RWPE2 (cell line): ENCODE measurements around the gene TULP4.

Source experiments
- ATAC-seq: fragments of 200-7000 bp; cut with Tn5 transposase; 3 replicates; pipeline ENCODE4 v1.9.1; 2021; ENCODE audit warnings: low read depth
- DNase-seq: peaks from one replicate; pipeline ENCODE4 v3.0.0-alpha.2; 2020; ENCODE audit warnings: low spot score
- H3K27ac ChIP-seq: fragments of 450-650 bp; 2 replicates; pipeline ENCODE4 v1.5.1; 2017; ENCODE audit warnings: mild to moderate bottlenecking; ENCODE audit not compliant: poor library complexity, severe bottlenecking
- H3K27me3 ChIP-seq: fragments of 250-450 bp; sonication (Bioruptor Pico); 2 replicates; pipeline ENCODE4 v1.5.1; 2021; ENCODE audit warnings: mild to moderate bottlenecking, moderate library complexity; ENCODE audit not compliant: insufficient read depth, poor library complexity, severe bottlenecking
- H3K36me3 ChIP-seq: fragments of 250-450 bp; sonication (Bioruptor Pico); 2 replicates; pipeline ENCODE4 v1.5.1; 2020; ENCODE audit warnings: low read depth, mild to moderate bottlenecking, moderate library complexity
- H3K4me1 ChIP-seq: fragments of 250-450 bp; sonication (Bioruptor Pico); 2 replicates; pipeline ENCODE4 v1.5.1; 2021; ENCODE audit warnings: mild to moderate bottlenecking, moderate library complexity; ENCODE audit not compliant: insufficient read depth, poor library complexity, severe bottlenecking
- H3K4me3 ChIP-seq: fragments of 250-450 bp; sonication (Bioruptor Pico); 2 replicates; pipeline ENCODE4 v1.5.1; 2021; ENCODE audit warnings: mild to moderate bottlenecking, moderate library complexity; ENCODE audit not compliant: severe bottlenecking
- H3K9me3 ChIP-seq: fragments of 250-450 bp; sonication (Bioruptor Pico); 2 replicates; pipeline ENCODE4 v1.5.1; 2021; ENCODE audit warnings: mild to moderate bottlenecking, moderate library complexity; ENCODE audit not compliant: severe bottlenecking
- CTCF ChIP-seq: fragments of 450-650 bp; IDR thresholded peaks from one replicate; pipeline ENCODE4 v1.5.1; 2017; ENCODE audit warnings: mild to moderate bottlenecking, moderate library complexity; ENCODE audit not compliant: poor library complexity, severe bottlenecking

TULP4 gene

GRCh38 chr6:158415666-158416065 is 103.4 kb downstream of the TULP4 start:
- ATAC-seq (no peak), DNase-seq (no peak)
- no peak overlapping the region for H3K4me3 ChIP-seq
- peaks cover 4% of the 10 kb centered on the region for H3K9me3 ChIP-seq
- peaks cover 29% of the 10 kb centered on the region for H3K36me3 ChIP-seq
- peak overlapping the region; percentile 95 for H3K27ac ChIP-seq
- TF ChIP-seq CTCF = no peak
- H3K27me3 ChIP-seq = no peaks in the 10 kb centered on the region
- H3K4me1 ChIP-seq = peaks cover 37% of the 10 kb centered on the region

GRCh38 chr6:158416883-158417759 is 104.9 kb downstream of the TULP4 start:
- Histone ChIP-seq H3K27me3 (no peaks in the 10 kb centered on the region), H3K27ac (peak overlapping the region; percentile 95), H3K36me3 (peaks cover 29% of the 10 kb centered on the region), H3K4me3 (no peak overlapping the region), H3K4me1 (peaks cover 23% of the 10 kb centered on the region), H3K9me3 (peaks cover 4% of the 10 kb centered on the region)
- TF ChIP-seq CTCF = no peak
- DNase-seq (no peak), ATAC-seq (peak; percentile 16; the same call in 2 of the 3 replicates)

- H3K9me3 ChIP-seq = peaks cover 4% of the 10 kb centered on the region
- peaks cover 16% of the 10 kb centered on the region for H3K4me1 ChIP-seq
- DNase-seq = no peak
- ATAC-seq = peak; percentile 96
- peaks cover 26% of the 10 kb centered on the region for H3K36me3 ChIP-seq
- peak overlapping the region; percentile 95 for H3K27ac ChIP-seq
- no peak overlapping the region for H3K4me3 ChIP-seq
- no peaks in the 10 kb centered on the region for H3K27me3 ChIP-seq
- no peak for TF ChIP-seq CTCF
Observed at GRCh38 chr6:158417760-158418098, 105.5 kb downstream of the TULP4 start.

- DNase-seq (no peak), ATAC-seq (no peak)
- peak overlapping the region; percentile 95 for H3K27ac ChIP-seq
- no peaks in the 10 kb centered on the region for H3K27me3 ChIP-seq
- no peak overlapping the region for H3K4me3 ChIP-seq
- H3K36me3 ChIP-seq = peaks cover 18% of the 10 kb centered on the region
- peaks cover 15% of the 10 kb centered on the region for H3K4me1 ChIP-seq
- peaks cover 4% of the 10 kb centered on the region for H3K9me3 ChIP-seq
- no peak for TF ChIP-seq CTCF
Observed at GRCh38 chr6:158418501-158418900, 106.2 kb downstream of the TULP4 start.

- DNase-seq (no peak), ATAC-seq (no peak)
- Histone ChIP-seq H3K9me3 (peaks cover 4% of the 10 kb centered on the region), H3K36me3 (peaks cover 13% of the 10 kb centered on the region), H3K4me1 (peaks cover 15% of the 10 kb centered on the region), H3K27me3 (no peaks in the 10 kb centered on the region), H3K27ac (no peak overlapping the region), H3K4me3 (no peak overlapping the region)
- no peak for TF ChIP-seq CTCF
Observed at GRCh38 chr6:158419339-158419909, 107.2 kb downstream of the TULP4 start.
